NT2/D1 (cell line): Measurements from ENCODE around the gene AEBP1.

Experiments used
- SUZ12 ChIP-seq: IDR thresholded peaks from 2 replicates; pipeline ENCODE4 v1.6.1; 2011; ENCODE audit not compliant: insufficient read length, insufficient read depth; ENCODE audit errors: extremely low read depth
- YY1 ChIP-seq: IDR thresholded peaks from 2 replicates; pipeline ENCODE4 v1.6.1; 2011; ENCODE audit not compliant: insufficient read length, insufficient read depth
- ZNF274 ChIP-seq: IDR thresholded peaks from 2 replicates; pipeline ENCODE4 v1.6.1; 2011; ENCODE audit warnings: mild to moderate bottlenecking, low read depth, low read length

DNA sequence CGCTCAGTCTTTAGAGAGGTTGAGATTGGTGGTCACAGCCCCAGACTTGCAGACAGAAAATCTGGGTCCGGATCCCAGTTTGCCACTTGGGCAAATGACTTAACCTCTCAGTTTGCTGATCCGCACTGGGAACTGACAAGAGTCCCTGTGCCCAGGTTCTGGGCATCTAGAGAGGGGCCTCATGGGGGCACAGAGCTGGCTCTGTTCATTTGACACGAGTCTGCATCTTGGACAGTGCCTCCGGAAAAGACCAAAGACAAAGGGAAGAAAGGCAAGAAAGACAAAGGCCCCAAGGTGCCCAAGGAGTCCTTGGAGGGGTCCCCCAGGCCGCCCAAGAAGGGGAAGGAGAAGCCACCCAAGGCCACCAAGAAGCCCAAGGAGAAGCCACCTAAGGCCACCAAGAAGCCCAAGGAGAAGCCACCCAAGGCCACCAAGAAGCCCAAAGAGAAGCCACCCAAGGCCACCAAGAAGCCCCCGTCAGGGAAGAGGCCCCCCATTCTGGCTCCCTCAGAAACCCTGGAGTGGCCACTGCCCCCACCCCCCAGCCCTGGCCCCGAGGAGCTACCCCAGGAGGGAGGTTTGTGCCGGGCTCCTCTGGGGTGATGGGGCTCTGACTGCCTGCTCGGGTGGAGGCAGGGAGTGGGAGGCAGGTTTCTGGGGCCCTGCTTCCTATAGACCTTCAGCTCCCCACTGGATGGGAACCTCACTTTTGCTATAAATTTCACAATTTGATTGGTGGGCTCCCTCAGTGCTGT, 2.3 kb downstream of the AEBP1 start:
- TF ChIP-seq ZNF274 (no peak), YY1 (no peak), SUZ12 (no peak)
